COR-L47 (cell line): ENCODE results near the gene RNASE7.

Source experiments
- DNase-seq: peaks from one replicate; lab custom pipeline; 2025; lab: John Stamatoyannopoulos, UW

The RNASE7 gene

DNA sequence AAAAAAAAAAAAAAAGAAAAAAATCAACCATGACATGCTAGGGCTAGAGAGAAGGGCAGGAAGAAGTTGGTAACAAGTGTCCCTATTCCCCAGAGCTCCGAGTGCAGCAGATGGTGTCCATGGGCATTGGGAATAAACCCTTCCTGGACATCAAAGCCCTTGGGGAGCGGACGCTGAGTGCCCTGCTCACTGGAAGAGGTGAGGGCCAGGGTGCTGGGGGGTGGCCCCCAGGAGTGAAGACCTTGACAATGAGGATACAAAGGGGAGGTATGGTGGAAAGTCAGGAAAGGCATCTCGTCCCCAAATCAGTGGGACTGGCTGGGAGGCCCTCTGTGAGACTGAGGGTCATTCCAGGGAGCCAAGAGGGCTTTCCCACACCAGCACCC is 44.7 kb downstream of the RNASE7 start:
- no peak for DNase-seq

DNA sequence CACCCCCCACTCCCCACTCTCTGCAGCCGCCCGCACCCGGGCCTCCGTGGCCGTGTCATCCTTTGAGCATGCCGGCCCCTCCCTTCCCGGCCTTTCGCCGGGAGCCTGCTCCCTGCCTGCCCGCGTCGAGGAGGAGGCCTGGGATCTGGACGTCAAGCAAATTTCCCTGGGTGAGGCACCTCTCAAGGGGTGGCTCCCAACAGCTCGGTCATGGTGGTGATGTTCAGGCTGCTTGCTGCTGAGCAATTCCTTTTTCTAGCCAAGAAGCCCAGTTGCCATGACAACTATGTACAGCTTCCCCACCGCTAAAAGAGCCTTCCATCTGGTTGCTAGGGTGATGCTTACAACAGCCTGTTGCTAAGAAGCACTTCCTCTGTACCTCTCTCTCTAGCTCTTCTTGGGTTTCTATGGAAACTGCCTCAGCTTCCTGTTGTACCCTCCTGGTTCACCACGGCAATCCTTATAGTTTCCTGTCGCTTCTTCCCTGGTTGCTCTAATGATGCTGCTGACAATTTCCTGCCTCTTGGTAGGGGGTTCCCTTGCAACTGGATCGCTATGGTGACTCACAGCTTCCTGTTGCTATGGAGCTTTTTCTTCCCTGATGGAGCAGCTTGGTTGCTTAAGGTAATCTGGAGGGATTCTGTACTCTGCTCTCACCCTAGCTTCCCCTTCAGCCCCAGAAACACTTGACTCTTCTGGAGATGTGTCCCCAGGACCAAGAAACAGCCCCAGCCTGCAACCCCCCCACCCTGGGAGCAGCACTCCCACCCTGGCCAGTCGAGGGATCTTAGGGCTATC is 45.3 kb downstream of the RNASE7 start:
- peak; percentile 88 for DNase-seq

DNA sequence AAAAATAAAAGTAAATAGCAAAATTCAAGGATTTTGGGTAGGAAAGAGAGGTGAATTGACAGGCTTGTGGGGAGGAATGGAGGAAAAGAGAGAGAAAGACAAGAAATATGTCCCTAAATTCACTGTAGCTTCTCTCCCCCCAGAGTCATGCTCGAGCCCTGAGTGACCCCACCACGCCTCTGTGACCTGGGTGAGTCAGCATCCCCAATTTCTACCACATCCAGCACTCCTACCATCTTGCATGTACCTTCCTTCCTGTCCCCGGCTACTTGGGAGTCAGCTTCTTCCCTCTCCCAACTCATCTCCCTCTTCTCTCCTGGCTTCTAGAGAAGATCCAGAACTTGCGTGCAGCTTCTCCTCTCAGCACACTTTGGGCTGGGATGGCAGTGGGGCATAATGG is 46.5 kb downstream of the RNASE7 start:
- DNase-seq, result no peak

DNA sequence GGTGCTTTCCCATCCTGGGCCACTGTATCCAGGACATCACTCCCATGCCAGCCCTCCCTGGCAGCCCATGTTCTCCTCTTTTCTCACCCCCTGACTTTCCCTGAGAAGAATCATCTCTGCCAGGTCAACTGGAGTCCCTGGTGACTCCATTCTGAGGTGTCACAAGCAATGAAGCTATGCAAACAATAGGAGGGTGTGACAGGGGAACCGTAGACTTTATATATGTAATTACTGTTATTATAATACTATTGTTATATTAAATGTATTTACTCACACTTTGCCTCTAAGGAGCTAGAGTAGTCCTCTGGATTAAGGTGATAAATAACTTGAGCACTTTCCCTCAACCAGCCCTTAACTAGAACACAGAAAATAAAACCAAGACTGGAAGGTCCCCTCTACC is 47.1 kb downstream of the RNASE7 start:
- no peak for DNase-seq

DNA sequence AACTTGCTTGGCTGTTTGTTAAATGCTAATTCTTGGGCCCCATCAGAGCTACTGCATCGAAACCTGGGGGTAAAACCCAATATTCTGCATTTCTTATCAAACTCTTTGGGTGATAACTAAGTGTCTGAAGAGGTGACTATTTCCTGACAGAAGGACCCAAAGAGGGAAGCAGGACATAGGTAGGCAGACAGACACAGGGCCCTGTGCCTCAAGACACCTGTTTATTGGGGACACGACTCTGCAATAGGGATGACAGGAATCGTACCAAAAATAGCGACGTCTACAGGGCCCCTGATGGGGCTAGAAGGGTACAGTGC is 47.7 kb downstream of the RNASE7 start:
- no peak for DNase-seq

DNA sequence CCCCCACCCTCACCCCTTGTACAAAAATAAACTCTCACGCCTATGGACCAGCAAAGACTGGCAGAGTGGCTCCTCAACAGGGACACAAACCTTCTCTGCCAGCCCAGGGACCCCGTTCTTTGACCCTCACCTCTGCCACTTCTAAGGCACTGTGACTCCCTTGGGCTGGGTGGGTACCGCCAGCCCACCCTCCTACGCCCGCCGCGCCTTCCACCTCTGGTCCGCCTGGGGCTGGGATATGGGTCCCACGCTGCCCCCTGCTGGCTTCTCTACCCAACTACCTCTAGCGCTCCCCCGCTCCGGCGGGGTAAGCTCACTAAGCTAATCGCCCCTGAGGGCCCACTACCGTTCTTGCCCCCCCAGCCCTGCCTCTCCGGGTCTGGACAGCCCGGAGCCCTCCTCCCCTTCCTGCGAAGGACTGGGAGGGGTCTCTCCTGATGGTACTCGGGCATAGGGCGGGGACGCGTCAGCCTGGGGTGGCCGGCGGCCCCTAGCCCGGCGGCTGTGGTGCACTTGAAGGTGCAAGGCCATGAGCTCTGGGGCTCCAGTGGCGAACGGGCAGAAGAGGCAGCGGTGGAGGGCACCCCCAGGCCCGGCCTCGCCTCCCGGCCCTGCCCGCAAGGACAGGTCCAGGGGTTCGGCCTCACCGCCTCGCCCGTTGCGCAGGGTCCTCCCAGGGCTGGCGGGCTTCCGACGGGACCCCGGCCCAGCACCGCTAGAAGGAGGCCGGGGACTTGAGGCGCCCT is 48.2 kb downstream of the RNASE7 start:
- DNase-seq, result no peak

DNA sequence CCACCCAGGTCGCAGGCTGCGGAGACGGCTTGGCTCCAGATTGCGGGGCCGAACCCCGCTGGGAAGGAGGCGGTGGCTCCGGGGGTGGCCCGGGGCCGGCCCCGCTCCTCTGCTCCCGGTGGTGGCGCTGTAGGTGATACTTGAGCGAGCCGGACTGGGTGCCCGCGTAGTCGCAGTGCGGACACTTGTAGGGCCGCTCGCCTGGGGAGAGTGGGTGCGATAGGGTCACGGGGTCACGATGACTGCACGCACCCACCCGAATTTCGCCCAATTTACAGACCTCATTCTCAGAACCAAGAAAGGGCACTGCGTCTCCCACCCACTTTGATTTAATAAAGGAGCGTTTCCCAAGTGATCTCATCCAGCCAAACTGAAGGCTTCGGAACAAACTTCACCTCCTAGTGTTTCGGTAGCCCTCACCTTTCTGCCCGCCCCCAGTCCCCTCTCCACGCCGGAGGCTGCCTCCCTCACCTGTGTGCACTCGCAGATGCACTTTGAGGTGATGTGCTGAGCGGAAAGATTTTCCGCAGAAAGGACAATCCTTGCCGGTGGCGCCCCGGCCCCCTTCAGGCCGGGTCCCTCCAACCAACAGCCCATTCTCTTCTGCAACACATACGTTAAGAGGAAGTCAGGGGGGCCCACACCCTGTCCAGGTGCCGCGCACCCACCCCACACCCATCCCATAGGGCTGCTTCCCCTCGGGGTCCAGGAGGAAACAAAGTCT is 48.9 kb downstream of the RNASE7 start:
- no peak for DNase-seq

DNA sequence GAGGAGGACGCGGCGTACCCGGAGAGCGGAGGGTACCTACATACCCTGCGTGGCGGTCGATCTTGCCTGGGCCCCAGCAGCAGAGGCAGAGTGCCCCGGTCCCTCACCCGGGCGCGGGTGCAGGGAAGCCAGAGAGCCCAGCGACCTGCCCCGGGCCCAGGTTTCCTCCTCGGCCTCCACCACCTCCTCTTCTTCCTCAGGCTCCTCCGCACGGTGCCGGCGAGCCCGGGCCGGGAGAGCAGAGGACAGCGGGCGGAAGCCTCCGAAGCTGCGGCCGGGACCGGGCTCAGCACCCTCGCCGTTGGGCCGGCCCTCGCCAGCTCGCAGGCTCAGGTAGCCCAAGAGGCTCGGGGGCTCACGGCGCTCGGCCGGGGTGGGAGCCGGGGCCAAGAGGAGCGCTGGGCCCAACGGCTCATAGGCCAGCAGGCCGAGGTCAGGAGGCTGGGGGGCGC is 49.7 kb downstream of the RNASE7 start:
- DNase-seq, result no peak

DNA sequence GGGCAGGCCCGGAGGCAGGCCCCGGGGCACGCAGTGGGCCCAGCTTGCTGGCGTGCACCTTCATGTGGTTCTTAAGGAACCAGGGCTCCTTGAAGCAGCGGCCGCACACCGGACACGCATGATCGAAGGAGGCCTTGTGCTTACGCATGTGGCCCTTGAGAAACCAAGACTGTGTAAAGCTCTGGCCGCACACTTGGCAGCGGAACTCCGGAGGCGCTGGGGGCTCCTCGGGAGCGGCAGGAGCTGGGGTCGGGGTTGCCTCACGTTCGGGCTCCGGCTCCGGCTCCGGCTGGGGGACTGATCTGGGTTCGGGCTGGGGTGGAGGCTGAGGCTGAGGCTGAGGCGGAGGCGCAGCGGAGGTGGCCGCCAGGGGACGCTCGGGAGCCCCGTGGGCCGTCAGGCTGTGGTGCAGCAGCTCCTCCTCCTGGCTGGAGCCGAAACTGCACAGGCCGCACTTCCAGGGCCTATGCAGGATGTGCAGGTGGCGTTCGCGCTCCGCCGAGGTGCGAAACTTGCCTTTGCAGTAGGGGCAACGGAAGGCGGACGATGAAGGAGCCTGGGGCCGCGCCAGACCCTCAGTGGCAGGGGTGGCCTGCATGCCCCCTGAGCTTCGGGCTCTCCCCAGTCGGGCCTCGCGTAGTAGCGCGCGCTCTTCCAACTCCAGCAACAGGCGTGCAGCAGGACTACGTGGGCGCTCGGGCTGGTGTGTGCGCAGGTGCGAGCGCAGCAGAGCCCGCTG is 50.3 kb downstream of the RNASE7 start:
- peak; percentile 40 for DNase-seq

DNA sequence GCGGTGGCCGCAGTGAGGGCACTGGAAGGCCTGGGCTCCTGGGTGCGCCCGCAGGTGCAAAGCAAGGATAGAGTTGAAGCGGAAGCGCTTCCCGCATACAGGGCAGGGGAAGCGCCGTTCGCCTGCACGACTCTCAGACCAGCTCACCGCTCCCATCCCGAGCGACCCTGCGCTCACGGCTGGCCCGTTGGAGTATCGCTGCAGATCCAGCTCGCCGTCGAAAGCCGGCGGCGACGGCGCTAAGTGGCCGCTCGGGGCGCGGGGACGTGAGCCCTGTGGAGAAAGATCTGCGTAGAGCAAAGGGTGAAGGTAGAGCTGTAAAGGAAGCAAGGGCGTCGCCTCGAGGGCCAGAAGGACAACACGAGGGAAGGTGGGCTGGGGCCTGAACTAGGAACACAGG is 50.9 kb downstream of the RNASE7 start:
- DNase-seq, result no peak
